Ovary (tissue), 3 donors: Measurements from ENCODE around the gene P2RY6.

Source experiments
- CTCF ChIP-seq, 3 donors: fragments of 450-650 bp in 2 of 3; fragments of 200-600 bp in 1 of 3; IDR thresholded peaks; one replicate each; pipeline versions ENCODE4 v1.5.1 to v1.8.0; 2016 to 2022; ENCODE audit warnings: antibody characterized with exemption in 3 of 3, mild to moderate bottlenecking in 1 of 3
- EP300 ChIP-seq: sonication (generic); formaldehyde crosslinking; IDR thresholded peaks from one replicate; pipeline ENCODE4 v1.6.1; 2017; ENCODE audit warnings: antibody characterized with exemption
- POLR2A ChIP-seq: fragments of 450-650 bp; IDR thresholded peaks from one replicate; pipeline ENCODE4 v1.6.1; 2017; ENCODE audit warnings: antibody characterized with exemption, mild to moderate bottlenecking, moderate library complexity
- donor health status: DM: no; HTN: no; CAD: no.

- TF ChIP-seq POLR2A, result no peak
- no peak for TF ChIP-seq CTCF (IDR thresholded peaks at IDR 0.05)
- no peak for TF ChIP-seq EP300
Measured at GRCh38 chr11:73306069-73306841, 34.1 kb downstream of the P2RY6 start.
